NCI-H748 (cell line): ENCODE data around the gene RBM34.
A peak's percentile ranks its signal among the peaks of the same experiment; 100 is the strongest.
"Not testable (repeated sequence)": the region's sequence is repeated elsewhere in the genome, so short reads cannot be mapped to it uniquely, and the experiment has no call there.

ENCODE experiments used
- DNase-seq: peaks from one replicate; lab custom pipeline; 2025; ENCODE audit not compliant: unreplicated experiment; lab: John Stamatoyannopoulos, UW

RBM34 gene

DNA sequence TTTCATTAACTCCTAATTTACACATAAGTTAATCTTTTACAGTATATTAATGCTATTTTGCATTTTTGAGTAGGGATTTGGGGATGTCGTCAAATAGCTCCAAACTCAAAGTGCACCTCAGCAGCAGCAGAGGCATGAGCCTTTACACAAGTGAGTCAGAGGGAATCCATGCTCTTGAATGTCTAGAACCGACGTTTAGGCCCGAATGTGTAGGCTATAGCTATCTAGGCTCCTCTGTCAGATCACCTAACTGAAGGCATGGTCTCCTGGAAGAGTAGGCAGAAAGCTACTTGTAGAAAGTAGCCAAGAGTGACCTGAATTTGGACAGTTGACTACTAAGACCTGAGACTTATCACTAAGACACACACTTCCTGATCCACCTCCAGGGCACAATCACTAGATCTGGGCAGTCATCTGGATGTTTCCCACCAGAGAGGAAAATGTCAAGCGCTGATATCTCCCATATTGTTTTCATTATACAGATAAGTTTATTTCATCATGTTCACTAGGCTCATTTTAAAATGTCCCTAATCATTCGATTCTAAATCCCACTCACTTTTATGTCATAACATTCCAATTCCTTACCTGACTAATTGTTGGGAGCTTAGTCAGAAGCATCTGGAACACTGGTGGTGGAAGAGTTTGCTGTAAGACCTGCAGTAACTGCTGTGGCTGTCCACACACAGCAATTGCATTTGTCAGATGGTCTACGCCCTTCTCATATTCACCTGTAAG, 47.7 kb downstream of the RBM34 start:
- DNase-seq = no peak

DNA sequence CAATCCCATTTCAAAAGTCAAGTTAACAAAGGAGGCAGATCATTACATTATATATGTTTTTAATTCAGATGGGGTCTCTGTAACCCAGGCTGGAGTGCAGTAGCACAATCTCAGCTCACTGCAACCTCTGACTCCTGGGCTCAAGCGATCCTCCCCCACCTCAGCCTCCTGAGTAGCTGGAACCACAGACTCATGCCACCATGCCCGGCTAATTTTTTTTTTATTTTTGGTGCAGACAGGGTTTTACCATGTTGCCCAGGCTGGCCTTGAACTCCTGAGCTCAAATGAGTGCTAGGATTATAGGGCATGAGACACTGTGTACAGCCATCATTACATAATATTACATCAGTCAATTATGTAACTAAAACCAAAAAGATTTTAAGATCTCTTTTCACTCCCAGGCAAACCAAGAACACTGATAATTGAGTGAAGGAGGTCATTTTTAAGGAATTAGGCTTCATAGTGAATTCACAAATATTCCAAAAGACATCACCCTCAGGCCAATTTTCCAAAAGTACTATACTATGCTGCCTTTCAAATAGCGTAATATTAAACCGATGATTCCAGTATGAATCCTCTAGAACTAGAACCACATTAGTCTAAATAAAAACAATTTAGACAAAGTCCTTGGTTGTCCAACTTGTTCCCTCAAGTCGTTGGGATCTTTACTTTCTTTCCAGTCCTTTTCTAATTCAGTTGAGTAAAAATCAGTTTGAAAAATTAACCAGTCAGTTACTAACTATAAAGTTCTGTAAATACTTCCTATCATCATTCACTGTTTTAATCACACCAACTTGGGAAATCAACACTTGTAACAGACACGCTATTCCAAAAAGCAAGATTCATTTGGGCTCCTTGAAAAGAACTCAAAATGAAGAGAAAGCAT, 48.5 kb downstream of the RBM34 start:
- no peak for DNase-seq

- DNase-seq = no peak
These were observed 49.9 kb downstream of the RBM34 start for GRCh38 chr1:235111107-235111506.

- no peak for DNase-seq
These were observed 52.2 kb downstream of the RBM34 start for GRCh38 chr1:235108876-235109275.

DNA sequence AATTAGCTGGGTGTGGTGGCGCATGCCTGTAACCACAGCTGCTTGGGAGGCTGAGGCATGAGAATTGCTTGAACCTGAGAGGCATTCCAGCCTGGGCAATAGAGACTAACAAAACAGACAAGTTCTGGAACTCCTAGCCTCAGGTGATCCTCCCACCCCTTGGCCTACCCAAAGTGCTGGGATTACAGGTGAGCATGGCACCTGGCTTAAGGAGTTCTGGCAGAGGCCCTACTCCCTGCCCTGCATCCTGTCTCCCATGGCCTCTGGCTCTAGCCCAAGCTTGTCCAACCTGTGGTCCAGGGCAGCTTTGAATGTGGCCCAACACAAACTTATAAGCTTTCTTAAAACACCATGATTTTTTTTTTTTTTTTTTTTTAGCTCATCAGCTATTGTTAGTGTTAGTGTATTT, 52.9 kb downstream of the RBM34 start:
- DNase-seq = no peak

- no peak for DNase-seq
These were observed 53.5 kb downstream of the RBM34 start for GRCh38 chr1:235107368-235108184.

- DNase-seq = no peak
These were observed 54.6 kb downstream of the RBM34 start for GRCh38 chr1:235106457-235106856.

DNA sequence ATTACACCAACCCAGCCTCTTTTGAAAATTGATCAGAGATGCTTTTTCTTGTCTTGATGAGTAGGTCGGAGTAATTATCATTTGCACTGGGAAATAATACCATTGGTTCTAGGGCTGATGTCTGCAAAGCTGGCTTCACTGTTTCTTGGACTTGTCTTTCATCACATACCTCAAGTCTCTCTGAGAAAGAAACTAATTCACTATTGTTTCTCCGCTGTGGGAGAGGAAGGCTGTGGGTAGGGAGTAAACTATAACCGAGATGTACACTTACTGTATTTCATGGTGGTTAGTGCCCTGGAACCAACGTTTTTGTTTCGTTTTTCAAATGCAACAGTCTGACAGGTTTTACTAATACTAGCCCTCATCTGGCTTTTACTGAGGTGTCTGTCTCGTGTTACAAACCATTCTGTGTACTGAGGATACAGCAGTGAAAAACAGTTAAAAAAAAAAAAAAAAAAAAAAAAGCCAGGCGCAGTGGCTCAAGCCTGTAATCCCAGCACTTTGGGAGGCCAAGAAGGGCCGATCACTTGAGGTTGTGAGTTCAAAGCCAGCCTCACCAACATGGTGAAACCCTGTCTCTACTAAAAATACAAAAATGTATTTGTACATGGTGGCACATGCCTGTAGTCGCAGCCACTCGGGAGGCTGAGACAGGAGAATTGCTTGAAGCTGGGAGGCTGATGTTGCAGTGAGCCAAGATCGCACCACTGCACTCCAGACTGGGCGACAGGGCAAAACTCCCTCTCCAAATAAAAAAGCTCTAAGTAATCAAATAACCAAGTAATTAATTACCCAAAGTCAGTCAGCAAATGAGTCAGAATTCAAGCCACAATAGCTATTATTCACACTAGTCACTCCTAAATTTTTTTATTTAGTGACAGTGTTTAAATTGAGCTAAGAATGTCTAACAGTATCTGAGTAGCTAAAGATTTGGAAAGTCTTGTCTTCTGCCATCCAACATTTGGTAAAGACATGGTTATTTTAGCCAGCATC, 55.7 kb downstream of the RBM34 start:
- peak; percentile 29 for DNase-seq

DNA sequence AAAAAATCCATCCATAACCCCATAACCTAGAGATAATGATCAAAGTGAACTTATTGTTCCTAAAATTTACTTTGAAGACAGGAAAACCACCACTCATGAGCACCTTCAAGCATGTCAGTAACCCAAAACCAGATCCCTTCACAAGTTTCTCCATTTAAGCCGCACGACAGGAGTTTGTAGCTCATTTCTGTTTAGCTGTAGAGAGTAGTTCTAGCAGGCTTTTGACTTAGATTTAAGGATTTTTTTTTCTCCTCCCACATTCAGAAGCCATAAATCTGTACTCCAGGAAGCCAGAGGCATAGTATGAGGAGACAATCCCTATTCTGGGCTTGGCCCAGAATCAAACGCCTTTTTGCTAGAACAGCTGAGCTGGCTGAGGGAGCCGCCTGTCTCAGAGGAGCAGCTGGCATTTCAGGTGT, 58.0 kb downstream of the RBM34 start:
- no peak for DNase-seq

DNA sequence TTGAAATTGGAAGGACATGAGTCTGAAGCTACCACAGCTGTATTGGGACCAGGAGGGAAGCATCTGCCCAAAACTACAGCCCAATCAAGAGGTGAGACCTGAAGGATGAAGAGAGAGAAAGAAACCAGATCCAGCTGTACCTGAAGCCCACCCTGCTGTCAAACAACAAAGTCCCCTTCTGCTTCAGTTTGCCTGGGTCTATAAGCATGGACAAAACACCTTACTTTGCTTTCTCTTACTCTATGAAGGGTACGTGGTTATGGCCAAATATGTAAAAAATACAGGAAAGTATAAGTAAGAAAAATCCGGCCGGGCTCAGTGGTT, 58.8 kb downstream of the RBM34 start:
- DNase-seq = no peak

DNA sequence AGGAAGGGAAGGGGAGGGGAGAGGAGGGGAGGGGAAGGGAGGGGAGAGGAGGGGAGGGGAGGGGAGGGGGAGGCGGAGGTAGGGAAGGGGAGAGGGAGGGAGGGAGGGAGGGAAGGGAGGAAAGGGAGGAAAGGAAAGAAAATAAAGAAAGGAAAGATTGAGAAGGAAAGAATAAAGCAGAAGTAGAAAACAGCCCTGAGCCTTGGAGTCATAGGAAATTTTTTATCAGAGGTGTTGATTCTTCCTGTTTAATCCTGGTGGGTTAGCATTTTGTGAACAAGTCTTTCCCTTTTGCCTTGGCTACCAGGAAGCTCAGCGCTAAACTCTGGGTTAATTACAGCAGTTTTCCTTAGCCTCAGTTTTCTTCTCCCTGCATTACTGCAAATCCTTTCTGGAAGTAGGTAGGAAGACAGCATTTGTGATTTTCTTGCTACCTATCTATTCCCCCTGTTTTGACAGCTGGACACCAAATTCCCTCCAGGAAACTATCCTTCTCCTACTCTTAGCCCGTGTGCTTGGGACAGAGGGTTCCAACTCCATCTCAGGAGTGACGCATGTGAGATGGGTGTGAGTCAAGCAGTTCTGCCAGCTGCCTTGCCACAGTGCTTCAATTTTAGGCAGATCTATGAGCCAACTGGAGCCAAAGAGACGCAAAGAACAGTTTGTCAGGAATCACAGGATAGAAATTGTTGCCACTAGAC, 59.3 kb downstream of the RBM34 start:
- DNase-seq = no peak

DNA sequence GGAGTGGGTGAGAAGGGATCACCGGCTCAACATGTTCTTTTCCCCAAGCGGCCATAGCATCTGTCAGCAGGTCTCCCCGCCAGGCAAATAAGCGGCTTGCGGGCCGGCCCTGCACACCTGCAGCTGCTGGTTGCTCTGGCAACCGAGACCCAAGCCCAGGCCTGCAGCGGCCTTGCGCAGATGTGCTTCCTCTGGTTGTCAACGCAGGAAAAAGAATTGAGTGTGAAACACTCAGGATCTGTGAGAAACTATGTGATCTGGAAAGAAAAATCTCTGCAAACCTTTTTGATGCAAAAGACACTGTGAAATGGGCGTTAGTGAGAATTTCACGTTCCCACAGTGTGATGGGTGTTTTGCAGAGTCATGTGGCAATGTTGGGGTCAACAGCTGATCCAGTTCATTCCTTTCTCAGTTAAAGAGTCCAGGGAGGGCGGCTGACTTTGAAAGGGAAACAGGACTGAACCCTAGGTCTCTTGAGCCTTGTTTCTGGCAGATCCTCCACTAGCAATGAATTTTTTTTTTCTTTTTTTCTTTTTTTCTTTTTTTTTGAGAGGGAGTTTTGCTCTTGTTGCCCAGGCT, 60.8 kb downstream of the RBM34 start:
- peak; percentile 53 for DNase-seq

DNA sequence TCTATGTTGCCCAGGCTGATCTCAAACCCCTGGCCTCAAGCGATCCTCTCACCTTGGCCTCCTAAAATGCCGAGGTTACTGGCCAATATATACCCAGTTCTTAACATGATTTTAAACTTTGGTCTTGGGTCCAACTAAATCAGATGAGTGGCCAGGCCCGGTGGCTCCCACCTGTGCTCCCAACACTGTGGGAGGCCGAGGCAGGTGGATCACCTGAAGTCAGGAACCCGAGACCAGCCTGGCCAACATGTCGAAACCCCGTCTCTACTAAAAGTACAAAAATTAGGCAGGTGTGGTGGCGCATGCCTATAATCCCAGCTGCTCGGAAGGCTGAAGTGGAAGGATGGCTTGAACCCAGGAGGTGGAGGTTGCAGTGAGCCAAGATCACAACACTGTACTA, 62.1 kb downstream of the RBM34 start:
- DNase-seq = no peak

DNA sequence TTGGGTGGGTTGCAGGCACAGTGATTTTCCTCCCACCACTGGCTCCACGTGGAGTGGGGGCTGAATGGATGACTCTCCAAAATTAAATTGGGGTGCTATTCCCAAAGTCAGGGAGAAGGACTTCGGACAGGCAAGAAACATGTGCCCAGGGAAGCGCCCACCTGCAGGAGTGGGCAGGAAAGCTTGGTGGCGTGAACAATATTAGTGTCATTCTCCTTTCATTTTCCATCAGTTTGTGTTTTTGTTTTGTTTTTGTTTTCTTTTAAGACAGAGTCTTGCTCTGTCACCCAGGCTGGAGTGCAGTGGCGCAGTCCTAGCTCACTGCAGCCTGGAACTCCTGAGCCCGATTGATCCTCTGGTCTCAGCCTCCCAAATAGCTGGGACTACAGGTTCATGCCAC, 62.5 kb downstream of the RBM34 start:
- no peak for DNase-seq

DNA sequence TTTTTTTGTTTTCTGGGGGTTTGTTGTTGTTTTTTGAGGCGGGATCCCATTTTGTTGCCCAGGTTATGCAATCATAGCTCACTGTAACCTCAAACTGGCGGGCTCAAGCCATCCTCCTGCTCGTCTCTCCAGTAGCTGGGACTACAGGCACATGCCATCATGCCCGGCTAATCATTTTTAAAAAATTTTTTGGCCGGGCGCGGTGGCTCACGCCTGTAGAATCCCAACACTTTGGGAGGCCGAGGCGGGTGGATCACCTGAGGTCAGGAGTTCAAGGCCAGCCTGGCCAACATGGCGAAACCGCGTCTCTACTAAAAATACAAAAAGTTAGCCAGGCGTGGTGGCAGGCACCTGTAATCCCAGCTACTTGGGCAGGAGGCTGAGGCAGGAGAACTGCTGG, 63.5 kb downstream of the RBM34 start:
- not testable (repeated sequence) for DNase-seq

DNA sequence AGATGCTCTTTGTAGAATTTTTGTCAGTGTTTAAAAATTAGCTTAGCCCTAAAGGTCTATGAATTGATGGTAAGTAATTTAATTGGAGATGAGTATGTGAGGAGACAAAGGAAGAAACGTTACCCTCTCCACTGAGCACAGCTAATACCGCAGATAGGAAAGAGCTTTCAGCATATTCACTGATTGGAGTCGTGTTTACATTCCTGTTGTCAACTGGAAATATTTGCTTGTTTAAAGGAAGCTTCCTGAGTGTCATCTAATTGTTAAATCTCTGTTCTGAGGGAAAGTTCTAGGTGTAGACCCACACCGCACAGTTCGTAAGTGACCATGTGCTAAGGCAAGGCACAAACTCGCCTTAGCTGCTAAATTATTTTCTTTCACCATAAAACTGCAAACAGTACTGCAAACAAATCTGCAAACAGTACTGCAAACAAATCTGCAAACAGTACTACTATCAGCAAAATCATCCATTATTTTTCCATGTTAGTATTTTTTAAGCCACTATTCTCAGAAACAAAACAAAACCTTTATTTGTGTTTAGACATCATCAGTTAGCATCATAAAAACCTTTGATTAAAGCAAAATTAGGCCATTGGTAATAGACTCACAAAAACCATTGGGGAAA, 65.0 kb downstream of the RBM34 start:
- no peak for DNase-seq

DNA sequence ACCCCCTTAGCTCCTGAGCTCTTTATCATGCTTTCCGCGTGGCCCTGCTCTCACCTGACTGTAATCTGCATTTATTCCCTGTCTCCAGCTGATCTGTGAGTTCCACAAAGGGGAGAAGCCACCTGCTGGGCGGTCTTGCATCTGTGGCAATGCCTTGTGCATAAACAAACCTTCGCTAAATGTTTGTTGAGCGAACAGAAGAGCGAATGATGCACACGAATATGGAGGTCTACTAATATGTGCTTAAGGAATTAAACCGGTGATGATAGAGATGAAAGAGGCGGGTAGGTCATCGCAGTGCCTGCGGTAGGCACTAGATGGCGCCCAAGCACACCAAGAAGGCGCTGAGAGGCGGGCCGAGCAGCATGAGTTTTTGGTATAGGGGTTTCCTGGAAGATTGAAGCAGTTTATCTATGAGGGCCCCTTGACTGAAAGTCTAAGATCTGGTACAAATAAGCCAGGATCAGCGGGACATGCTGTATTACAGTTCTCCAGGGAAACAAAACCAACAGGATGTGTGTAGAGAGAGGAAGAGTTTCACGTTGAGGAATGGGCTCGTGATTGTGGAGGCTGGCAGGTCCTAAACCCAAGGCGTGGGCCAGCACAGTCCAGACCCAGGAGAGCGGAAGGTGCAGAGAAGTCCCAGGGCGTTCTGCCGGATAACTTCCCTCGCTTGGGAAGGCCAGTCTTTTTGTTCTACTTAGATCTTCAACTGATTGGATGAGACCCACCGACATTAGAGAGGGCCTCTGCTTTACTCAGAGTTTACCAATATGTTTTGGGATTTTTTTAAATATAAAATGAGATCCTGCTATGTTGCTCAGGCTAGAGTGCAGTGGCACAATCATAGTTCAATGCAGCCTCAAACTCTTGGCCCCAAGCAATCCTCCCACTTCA, 67.1 kb downstream of the RBM34 start:
- DNase-seq = peak; percentile 62
